Choroid plexus epithelial cell (primary cell): ENCODE measurements around the gene HMX1.
A peak's percentile ranks its signal among the peaks of the same experiment; 100 is the strongest.

Experiments used
- DNase-seq: peaks from one replicate; pipeline ENCODE4 v3.0.0-alpha.2; 2010; ENCODE audit warnings: low read depth
- H3K4me3 ChIP-seq: 2 replicates; pipeline ENCODE4 v1.5.1; 2011; ENCODE audit warnings: low read depth, mild to moderate bottlenecking, control low read depth, low read length, moderate library complexity
- TF ChIP-seq, protein P1 (sequence below): conservative IDR thresholded peaks from 2 replicates; pipeline ENCODE4 v1.5.1; 2011; ENCODE audit warnings: low read depth, mild to moderate bottlenecking, control low read depth, inconsistent platforms, low read length, moderate library complexity

The HMX1 gene

DNA sequence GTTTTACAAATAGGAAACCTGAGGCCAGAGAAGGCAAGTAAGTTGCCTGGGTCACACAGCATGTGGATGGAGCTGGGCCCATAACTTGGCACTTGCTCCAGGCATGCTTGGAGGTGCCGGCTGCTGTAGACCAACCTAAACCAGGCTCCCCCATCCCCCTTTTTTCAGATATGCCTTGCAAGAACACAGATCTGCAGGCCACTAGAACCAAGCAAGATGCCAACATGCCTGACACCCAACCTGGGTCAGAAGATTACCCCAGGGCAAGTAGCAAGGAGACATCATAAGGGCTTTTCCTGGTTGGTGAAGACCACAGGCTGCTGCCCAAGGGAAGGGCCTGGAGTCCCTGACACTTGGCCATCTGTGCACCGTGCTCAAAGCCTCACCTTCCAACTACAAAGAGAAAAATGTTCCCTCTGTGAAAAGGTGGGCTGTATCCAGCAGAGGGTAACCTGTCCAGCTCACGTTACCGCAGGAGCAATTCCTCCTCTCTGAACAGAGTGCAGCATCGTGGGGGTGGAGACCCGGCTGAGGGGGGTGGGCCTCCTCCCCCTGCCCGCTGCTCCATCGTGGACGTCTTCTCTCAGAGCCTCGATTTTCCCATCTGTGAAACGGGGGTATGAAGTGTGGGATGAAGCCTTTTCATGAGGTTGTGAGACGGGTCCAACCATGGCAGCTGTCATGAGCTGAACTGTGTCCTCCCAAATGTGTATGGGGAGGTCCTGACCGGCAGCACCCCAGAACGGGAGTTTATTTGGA lies 23.0 kb downstream of the HMX1 start:
- TF ChIP-seq, protein P1, sequence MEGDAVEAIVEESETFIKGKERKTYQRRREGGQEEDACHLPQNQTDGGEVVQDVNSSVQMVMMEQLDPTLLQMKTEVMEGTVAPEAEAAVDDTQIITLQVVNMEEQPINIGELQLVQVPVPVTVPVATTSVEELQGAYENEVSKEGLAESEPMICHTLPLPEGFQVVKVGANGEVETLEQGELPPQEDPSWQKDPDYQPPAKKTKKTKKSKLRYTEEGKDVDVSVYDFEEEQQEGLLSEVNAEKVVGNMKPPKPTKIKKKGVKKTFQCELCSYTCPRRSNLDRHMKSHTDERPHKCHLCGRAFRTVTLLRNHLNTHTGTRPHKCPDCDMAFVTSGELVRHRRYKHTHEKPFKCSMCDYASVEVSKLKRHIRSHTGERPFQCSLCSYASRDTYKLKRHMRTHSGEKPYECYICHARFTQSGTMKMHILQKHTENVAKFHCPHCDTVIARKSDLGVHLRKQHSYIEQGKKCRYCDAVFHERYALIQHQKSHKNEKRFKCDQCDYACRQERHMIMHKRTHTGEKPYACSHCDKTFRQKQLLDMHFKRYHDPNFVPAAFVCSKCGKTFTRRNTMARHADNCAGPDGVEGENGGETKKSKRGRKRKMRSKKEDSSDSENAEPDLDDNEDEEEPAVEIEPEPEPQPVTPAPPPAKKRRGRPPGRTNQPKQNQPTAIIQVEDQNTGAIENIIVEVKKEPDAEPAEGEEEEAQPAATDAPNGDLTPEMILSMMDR, result no peak
- no peak for DNase-seq
- no peak overlapping the region for H3K4me3 ChIP-seq

DNA sequence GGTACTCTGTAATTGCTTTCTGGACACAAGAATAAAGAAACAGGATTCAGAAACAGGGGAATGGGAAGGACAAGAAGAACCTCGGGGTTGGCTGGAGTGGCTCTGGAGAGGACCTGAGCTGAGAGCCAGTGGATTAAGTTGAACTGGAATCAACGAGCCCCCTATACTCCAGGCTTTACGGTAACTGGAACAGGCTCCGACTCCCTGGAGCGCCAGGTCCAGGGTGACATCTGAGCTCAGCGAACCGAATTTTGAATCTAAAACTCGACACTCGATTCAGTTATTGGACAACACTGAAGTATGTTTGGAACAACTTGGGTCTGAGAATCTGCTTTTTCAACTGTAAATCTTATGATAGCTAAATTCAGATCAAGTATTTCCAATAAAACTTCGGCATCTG lies 23.9 kb downstream of the HMX1 start:
- TF ChIP-seq, protein P1, result no peak
- peak; percentile 52 for DNase-seq
- no peak overlapping the region for H3K4me3 ChIP-seq

DNA sequence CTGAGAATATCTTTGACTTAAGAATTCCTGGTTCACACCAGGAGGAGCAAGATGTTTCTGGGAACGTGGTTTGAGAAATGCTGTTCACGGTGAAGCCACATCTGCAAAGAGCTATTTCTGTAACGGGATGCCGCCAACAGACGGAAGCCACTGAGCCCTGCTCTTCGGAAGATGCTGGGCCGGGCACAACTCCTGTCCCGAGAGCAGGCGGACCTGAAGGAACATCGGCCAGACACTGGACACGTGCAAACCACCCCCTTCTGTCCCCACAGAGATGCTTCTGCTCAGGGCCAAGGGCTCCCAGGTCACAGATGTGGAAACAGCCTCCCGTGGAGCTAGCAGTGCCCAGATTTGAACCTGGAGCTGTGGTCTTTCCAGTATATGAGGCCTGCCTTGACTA lies 24.3 kb downstream of the HMX1 start:
- TF ChIP-seq, protein P1, result no peak
- DNase-seq, result no peak
- H3K4me3 ChIP-seq, result no peak overlapping the region

DNA sequence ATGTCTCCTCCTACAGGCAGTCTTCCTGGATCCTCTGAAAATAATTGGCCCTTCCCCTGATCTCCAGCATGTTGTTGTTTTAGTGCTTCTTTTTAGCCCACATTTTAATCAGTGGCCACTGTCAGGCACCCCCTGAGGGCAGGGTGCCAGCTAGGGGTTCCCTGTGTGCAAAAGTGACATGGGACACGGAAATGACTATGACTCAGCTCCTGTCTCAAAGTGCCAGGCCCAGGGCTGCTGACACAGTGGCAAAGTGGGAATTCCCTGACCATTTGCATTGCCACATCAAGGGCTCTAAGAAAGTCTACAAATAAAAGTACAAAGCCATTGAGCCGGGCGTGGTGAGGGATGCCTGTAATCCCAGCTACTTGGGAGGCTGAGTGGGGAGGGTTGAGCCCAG lies 24.8 kb downstream of the HMX1 start:
- H3K4me3 ChIP-seq, result no peak overlapping the region
- no peak for DNase-seq
- TF ChIP-seq, protein P1, result no peak

DNA sequence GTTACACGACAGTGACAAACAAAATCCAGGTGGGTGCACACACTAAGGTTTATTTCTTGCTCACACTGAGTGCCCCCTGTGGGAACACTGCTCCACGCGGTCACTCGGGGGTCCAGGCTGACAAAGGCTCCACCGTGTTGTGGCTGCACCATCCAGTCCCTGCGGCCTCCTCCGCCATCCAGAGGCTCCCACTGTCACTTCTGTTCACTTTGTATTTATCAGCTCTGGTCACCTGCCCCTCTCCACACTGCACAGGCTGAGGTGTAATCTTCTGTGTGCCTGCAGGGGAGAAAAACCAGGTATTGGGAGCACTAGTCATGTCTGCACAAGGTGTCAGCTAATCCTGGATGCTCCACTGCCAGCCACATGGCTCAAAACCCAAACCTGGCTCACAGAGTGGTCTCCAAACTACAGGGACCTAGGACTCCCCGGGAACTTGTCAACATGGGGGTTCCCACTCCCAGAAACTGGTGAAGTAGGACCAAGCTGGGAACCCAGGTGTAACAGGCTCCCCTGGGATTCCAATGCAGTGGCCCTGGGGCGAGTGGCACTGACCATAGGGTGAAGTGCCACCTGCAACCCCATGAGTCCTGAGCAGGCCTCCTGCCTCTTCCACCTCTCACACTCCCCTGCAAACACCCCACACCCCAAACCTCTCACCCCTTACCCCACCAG lies 25.5 kb downstream of the HMX1 start:
- TF ChIP-seq, protein P1, result no peak
- DNase-seq, result no peak
- H3K4me3 ChIP-seq, result no peak overlapping the region

DNA sequence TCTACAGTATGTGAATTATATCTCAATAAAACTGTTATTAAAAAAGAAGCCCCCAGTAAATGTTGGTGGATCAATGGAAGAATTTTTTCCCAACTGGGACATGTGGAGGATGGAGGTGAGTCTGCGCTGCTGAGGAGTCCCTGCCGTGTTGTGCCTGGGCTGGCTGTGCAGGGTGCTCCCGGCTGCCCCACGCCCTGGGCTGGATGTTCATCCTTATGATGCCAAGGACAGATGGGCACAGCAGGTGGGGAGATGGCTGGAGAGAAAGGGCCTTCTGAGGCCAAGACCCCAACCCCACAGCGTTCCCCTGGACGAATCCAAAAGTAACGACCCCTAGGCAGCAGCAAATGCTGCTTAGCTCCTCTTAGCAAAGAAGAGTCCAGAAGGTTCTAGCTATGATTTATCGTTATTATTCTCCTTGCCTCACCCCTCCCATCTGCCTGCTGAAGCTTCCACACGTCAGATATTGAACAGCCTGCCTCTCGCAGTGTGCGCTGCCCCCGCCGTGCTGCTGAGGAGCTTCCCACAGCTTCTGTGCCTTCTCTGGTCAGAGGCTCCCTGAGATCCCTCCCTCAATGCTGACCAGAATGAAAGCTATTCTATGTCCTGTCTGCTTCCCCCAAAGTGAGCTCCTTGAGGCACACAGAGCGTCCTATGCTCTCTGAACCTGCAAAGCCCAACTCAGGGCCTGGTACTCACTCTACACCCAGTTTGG lies 26.5 kb downstream of the HMX1 start:
- DNase-seq, result no peak
- H3K4me3 ChIP-seq, result no peak overlapping the region
- TF ChIP-seq, protein P1, result no peak
